HG03064 (cell line): ENCODE data around the gene CNTNAP2.
"Not testable (repeated sequence)": the region's sequence is repeated elsewhere in the genome, so short reads cannot be mapped to it uniquely, and the experiment has no call there.

Experiments
- ATAC-seq: cut with Tn5 transposase; IDR thresholded peaks from one replicate; pipeline ENCODE4 v1.9.1; 2021; ENCODE audit warnings: low read depth; ENCODE audit not compliant: unreplicated experiment

The CNTNAP2 gene

GRCh38 chr7:147070886-147071285, 954.3 kb downstream of the CNTNAP2 start:
- no peak for ATAC-seq

- ATAC-seq, result no peak
Measured at GRCh38 chr7:147071536-147071935, 954.9 kb downstream of the CNTNAP2 start.

DNA sequence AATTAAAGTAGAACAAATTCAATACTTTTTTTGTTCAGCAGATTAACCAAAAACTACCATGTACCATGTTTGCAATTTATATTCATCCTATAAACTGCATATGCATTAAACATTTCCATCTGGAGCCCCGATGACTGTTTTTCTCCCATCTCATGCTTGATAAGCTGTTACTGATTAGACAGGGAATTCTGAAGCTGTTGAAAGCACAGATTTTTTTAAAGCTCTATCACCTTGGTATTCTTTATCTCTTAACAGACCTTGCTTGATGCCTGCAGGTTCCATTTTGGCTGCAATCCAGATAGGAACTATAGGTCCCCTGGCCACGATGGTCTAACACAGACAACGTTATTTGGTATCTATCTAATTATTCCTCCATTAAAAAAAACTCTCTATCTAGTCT, 961.7 kb downstream of the CNTNAP2 start:
- no peak for ATAC-seq

GRCh38 chr7:147079083-147079482, 962.5 kb downstream of the CNTNAP2 start:
- ATAC-seq, result no peak

- no peak for ATAC-seq
Measured at GRCh38 chr7:147079921-147080420, 963.4 kb downstream of the CNTNAP2 start.

DNA sequence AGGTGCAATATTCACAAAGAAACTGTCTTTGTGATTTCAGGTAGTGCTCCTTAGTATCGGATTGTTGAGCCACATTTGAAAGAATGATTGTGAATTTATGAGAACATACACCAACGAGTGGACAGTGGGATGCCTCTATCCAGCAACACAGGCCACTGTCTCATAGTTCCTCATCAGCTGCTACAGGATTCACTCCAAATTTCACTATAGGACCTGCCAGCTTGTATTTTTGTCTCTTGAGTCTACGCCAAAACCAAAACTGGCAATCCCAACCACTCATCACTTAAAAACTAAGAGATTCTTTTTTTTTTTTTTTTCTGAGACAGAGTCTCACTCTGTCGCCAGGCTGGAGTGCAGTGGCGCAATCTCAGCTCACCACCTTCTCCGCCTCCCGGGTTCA, 964.5 kb downstream of the CNTNAP2 start:
- no peak for ATAC-seq

DNA sequence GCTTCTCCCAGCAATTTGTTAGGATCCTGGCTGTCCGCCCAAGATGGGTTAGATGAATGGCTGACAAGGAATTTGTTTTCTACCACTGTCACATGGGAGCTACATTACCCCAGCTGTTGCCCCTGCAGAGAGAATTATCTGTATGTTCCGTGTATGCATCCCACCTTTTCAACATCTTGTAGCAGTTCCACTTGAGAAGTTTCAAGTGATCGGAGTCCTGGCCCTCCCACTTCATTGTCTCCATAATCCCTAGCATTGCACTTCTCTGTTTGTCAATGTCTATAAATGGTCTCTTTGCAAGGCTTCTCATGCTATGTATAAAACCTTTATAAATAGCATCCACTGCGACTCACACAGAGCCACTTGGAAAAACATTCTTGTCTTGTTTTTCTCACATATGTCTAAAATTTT, 972.5 kb downstream of the CNTNAP2 start:
- ATAC-seq, result no peak

DNA sequence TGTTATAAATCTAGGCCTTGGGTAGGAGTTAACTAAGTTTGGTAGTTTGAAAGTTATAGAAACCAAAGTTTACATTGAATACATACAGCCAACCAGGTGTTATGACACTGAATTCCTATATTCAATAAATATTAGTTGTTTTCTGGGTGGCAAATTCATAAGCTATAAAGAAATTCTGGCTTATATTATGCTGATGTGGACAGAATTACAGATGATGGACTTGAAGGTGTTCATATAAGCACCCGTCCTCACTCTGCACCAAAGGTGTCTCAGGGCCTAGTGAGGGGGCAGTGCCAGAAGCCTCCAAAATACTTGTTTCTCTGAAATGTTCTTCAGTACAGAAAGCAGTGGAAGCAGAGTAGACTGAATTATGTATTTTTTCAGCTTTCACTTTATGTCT, 973.0 kb downstream of the CNTNAP2 start:
- no peak for ATAC-seq

- no peak for ATAC-seq
Measured at GRCh38 chr7:147096629-147097028, 980.0 kb downstream of the CNTNAP2 start.

DNA sequence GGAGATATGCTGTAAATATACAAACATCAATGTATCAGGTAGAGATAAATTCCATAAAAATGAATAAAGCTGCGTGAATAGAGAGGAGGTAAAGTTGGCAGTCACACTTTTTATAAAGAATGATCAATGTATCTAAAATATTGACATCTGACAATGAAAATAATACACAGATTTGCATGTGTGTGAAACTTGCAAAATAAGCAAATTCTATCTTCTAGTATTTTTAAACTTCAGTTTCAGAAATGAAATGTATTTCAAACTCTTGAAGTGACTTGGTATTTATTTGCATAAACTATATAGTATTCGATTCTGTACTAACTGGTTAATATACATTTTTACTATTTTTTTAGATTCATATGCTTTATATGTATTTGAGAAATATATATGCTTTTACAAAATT, 986.6 kb downstream of the CNTNAP2 start:
- no peak for ATAC-seq

DNA sequence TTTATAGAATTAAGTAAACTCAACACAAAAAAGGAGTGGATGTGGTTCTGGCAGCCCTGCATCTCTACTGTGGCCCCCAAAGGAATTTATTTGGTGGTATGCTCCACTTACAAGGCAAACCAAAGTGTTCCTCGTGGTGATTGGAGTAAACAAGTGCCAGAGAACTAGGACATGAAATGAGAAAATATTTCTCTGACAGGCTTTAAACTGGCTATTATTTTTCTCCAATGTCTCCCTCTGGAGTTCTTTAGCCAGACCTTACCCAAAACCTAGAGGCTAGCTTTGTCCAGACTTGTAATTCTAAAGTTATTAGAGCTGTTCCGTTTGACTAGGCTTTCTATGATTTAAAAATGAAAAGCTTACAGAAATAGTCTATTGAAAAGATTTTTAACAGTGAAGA, 990.1 kb downstream of the CNTNAP2 start:
- no peak for ATAC-seq

DNA sequence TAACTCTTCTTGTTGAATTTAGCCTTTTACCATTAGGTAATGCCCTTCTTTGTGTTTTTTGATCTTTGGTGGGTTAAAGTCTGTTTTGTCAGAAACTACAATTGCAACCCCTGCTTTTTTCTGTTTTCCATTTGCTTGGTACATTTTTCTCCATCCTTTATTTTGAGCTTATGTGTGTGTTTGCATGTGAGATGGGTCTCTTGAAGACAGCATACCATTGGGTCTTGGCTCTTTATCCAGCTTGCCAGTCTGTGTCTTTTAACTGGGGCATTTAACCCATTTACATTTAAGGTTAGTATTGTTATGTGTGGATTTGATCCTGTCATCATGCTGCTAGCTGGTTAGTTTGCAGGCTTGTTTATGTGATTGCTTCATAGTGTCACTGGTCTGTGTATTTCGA, 997.9 kb downstream of the CNTNAP2 start:
- ATAC-seq, result not testable (repeated sequence)

DNA sequence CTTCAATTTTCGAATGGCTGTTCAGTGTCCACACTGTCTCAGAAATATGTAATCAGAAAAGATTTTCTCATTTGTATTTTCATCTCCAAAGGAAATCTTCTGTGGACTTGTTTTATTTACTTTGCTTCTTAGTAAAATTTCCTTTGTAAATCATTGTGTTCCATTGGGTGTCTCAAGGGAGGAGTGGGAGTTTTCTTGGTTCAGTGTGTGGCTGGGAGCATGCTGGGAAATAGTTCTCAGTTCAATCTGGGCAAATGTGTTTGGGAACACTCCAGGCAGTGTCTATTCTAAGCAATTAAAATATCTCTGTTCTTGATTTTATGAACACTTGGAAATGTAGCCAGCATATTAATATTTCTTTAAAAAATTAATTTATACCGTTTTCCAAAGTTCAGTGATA, 1019.8 kb downstream of the CNTNAP2 start:
- ATAC-seq, result no peak

DNA sequence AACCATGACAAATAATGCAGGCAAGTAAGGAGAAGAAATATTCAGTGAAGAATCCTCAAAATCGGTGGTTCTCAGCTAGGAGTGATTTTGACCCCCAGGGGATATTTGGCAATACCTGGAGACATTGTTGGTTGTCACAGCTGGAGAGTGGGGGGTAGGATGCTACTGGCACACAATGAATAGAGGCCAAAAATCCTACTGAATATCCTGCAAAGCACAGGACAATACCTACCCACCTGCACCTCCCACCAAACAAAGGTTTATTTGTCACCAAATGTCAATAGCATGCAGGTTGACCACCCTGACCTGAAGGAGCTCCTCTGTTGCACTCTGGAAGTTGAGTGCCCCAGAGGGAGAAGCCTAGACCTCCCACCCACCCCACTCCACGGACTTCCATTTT, 1028.6 kb downstream of the CNTNAP2 start:
- no peak for ATAC-seq

- ATAC-seq, result no peak
Measured at GRCh38 chr7:147146169-147146568, 1029.6 kb downstream of the CNTNAP2 start.

DNA sequence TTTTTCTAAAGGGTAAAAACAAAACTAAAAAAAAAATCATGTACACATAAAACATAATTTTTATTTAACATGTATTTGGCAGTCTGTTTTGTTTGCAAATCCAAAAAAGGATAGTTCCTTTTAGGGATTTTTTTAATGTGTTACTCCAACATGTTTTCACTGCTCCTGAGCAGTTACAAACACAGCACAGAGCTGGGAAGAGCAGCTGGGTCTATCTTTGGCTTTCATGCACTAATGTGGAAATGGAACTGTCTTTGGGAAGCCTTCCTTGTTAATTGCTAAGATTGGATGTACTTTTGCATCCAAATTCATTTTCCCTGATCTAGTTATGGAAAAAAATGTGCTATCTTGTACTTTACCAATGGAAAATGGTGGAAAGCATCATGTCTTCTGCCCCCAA, 1035.1 kb downstream of the CNTNAP2 start:
- ATAC-seq, result no peak

DNA sequence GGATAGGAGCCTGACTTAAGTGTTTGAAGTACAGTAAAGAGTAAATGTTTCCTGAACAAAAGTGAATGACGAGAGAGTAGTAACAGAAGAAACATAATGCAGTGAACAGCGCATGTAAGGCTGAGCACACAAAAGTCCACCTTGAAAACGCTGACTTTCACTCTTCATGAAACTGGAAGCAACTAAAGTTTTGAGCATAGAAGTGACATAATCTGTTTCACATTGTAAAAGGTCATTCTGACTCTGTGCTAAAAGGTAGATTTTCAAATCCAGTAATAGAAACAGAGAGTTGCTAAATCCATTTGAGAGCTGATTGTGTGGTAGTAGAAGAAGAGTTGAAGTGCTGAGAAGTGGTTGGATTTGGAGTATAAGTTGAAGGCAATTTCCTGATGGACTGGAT, 1037.0 kb downstream of the CNTNAP2 start:
- no peak for ATAC-seq

DNA sequence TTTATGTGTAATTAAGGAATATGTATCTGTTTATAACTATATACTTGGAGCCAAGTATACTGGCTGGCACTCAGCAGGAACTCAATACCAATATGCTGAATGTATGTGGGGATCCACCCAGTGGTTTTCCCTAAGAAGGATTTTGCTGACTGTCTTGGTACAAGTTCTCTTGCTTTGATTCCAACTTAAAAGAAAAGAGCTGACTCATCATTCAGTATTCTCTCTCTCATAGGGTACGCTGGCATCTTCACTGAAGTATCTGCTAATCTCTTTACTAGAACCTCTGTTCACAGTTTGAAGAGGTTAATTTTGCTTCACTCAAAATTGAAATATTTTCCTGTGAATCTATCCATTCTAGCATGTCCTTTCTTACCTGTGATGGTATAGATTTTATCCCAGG, 1044.8 kb downstream of the CNTNAP2 start:
- ATAC-seq, result no peak

- no peak for ATAC-seq
Measured at GRCh38 chr7:147170341-147171012, 1053.9 kb downstream of the CNTNAP2 start.

GRCh38 chr7:147171013-147171391, 1054.4 kb downstream of the CNTNAP2 start:
- no peak for ATAC-seq

- ATAC-seq, result no peak
Measured at GRCh38 chr7:147173883-147174282, 1057.3 kb downstream of the CNTNAP2 start.

- no peak for ATAC-seq
Measured at GRCh38 chr7:147182874-147183273, 1066.3 kb downstream of the CNTNAP2 start.

DNA sequence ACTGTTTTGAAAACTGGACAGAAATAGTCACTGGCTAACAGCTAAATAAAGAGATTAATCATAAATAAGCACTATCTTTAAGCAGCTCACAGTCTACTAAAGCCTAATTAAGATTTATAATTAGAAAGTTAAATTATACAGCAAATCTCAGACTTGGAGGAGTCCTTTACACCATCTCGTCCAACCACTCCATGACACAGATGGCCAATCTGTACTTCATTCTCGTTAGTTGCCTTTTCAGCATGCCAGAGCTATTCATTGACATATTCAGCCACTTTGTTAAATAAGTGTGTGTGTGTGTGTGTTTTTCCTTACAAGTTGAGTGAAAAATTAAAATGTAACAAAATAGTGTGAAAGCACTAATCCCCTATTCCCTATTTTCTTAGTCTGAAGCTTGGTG, 1066.7 kb downstream of the CNTNAP2 start:
- ATAC-seq, result no peak
